Mucosa of descending colon (tissue), 3 donors: ENCODE data around the gene WDTC1. TPM values are rescaled to one million over a fixed set of nuclear protein-coding genes. Genes with fewer than 3 reads are reported as not detected.

Experiments
- ATAC-seq: fragments of 200-7000 bp; cut with Tn5 transposase; one replicate; pipeline ENCODE4 v1.9.1; 2020; ENCODE audit warnings: mild to moderate bottlenecking, moderate library complexity
- DNase-seq, 3 donors: peaks; one replicate each; pipeline ENCODE4 v3.0.0-alpha.2; 2020
- H3K36me3 ChIP-seq: fragments of 200-600 bp; one replicate; pipeline ENCODE4 v1.8.0; 2021; ENCODE audit warnings: low read depth, mild to moderate bottlenecking
- H3K4me1 ChIP-seq: fragments of 200-600 bp; one replicate; pipeline ENCODE4 v1.8.0; 2021; ENCODE audit warnings: low read depth, mild to moderate bottlenecking
- H3K4me3 ChIP-seq: fragments of 200-600 bp; one replicate; pipeline ENCODE4 v1.8.0; 2021; ENCODE audit warnings: mild to moderate bottlenecking
- H3K9me3 ChIP-seq: fragments of 200-600 bp; one replicate; pipeline ENCODE4 v1.8.0; 2021; ENCODE audit warnings: mild to moderate bottlenecking
- CTCF ChIP-seq: fragments of 200-600 bp; IDR thresholded peaks from one replicate; pipeline ENCODE4 v1.8.0; 2022; ENCODE audit warnings: antibody characterized with exemption, mild to moderate bottlenecking
- intact Hi-C, 2 donors: fragments of 100-400 bp; cut with DNase I in 1 of 2; cut with micrococcal nuclease in 1 of 2; formaldehyde crosslinking; loops; one replicate each; pipeline versions ENCODE4 v1.11.0 to v1.11.1; 2022; cut with DNase I, micrococcal nuclease
- total RNA-seq, 3 donors: library from RNA; stranded (reverse); fragmentation: NEBNext Ultra II Directional in 2 of 3; extraction: Animal tissue kit (Norgen Biotek cat#: 25700) in 2 of 3; gene quantifications; one replicate each; pipeline versions ENCODE4 v1.2.1 to v1.2.4, GENCODE V29; 2021 to 2023
- donor health status: DM: no; HTN: no; CAD: no; lungs with moderate emphysema.
- donor health status: DM: no; HTN: no; CAD: no.
- donor health status: DM: no; HTN: yes; CAD: no.

WDTC1 gene
- total RNA-seq, 3 donors from 2014 or later, result 35.2 to 56.4 (median 45.5) TPM

GRCh38 chr1:27333717-27334279, 99.4 kb downstream of the WDTC1 start:
- H3K4me3 ChIP-seq, result no peak overlapping the region
- H3K36me3 ChIP-seq, result no peaks in the 10 kb centered on the region
- intact Hi-C loops, result no loop called here
- DNase-seq, result no peak
- ATAC-seq, result no peak
- H3K4me1 ChIP-seq, result no peaks in the 10 kb centered on the region
- H3K9me3 ChIP-seq, result no peaks in the 10 kb centered on the region
- TF ChIP-seq CTCF, result no peak

GRCh38 chr1:27335506-27336422, 101.3 kb downstream of the WDTC1 start:
- no peak for ATAC-seq
- Histone ChIP-seq H3K9me3 (no peaks in the 10 kb centered on the region), H3K4me3 (no peak overlapping the region), H3K4me1 (no peaks in the 10 kb centered on the region), H3K36me3 (no peaks in the 10 kb centered on the region)
- no peak for TF ChIP-seq CTCF
- intact Hi-C loops, result no loop called here
- no peak for DNase-seq

GRCh38 chr1:27336756-27337155, 102.3 kb downstream of the WDTC1 start:
- H3K36me3 ChIP-seq, result no peaks in the 10 kb centered on the region

GRCh38 chr1:27338751-27339150, 104.3 kb downstream of the WDTC1 start:
- H3K4me1 ChIP-seq, result peaks cover 7% of the 10 kb centered on the region
- DNase-seq (no peak), ATAC-seq (no peak)
- no peaks in the 10 kb centered on the region for H3K9me3 ChIP-seq
- no peak overlapping the region for H3K4me3 ChIP-seq
- H3K36me3 ChIP-seq, result no peaks in the 10 kb centered on the region
- TF ChIP-seq CTCF, result no peak
- intact Hi-C loops, result no loop called here

More at GRCh38 chr1:27336756-27337155, 102.3 kb downstream of the WDTC1 start:
- ATAC-seq, result no peak
- no peak for TF ChIP-seq CTCF
- Histone ChIP-seq H3K9me3 (no peaks in the 10 kb centered on the region), H3K4me3 (no peak overlapping the region), H3K4me1 (peaks cover 7% of the 10 kb centered on the region)
- intact Hi-C loops, result no loop called here
- no peak for DNase-seq

GRCh38 chr1:27339213-27339612, 104.8 kb downstream of the WDTC1 start:
- Histone ChIP-seq H3K36me3 (no peaks in the 10 kb centered on the region), H3K4me1 (peaks cover 7% of the 10 kb centered on the region), H3K4me3 (no peak overlapping the region), H3K9me3 (no peaks in the 10 kb centered on the region)
- intact Hi-C loops, result no loop called here
- DNase-seq (no peak), ATAC-seq (no peak)
- TF ChIP-seq CTCF, result no peak
